Measurements from ENCODE around the gene DHX40.
"Not testable (repeated sequence)": the region's sequence is repeated elsewhere in the genome, so short reads cannot be mapped to it uniquely, and the experiment has no call there.

DHX40 gene, protein sequence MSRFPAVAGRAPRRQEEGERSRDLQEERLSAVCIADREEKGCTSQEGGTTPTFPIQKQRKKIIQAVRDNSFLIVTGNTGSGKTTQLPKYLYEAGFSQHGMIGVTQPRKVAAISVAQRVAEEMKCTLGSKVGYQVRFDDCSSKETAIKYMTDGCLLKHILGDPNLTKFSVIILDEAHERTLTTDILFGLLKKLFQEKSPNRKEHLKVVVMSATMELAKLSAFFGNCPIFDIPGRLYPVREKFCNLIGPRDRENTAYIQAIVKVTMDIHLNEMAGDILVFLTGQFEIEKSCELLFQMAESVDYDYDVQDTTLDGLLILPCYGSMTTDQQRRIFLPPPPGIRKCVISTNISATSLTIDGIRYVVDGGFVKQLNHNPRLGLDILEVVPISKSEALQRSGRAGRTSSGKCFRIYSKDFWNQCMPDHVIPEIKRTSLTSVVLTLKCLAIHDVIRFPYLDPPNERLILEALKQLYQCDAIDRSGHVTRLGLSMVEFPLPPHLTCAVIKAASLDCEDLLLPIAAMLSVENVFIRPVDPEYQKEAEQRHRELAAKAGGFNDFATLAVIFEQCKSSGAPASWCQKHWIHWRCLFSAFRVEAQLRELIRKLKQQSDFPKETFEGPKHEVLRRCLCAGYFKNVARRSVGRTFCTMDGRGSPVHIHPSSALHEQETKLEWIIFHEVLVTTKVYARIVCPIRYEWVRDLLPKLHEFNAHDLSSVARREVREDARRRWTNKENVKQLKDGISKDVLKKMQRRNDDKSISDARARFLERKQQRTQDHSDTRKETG

DNA sequence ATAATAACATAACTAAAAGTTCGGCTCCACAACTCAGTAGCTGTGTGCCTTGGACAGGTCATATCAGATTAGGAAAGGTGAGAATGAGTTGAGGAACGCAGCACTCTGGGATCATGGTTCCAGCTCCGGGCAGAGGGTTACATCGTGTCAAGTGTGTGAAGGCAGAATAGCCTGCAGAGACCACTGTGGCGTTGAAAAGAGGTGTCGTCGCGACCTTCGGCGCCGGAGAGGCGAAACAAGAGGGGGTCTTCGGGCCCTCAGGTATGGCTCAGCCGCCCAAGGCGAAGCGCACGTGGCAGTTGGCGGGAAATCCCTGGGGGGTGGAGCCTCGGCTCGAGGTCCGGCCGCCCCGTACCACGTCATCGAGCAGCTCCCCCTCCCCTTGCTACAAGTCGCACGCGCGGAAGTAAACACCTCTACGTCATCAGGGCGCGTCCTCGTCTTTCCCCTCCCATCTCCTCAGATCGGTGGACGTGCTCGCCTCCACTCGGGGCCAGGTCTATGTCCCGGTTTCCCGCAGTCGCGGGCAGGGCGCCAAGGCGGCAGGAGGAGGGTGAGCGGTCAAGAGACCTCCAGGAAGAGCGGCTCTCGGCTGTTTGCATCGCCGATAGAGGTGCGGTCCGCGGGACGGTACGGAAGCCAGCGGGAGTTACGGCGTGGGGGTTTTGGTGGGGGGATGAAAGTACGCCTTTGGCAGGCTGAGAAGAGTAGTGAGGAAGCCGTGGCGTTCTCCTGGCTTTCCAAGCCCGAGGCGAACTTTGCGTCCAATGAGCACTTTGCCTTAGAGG is at the start of gene DHX40:
DHX40 (plus strand) TSS at position 440 of the 788 bp plus-strand sequence; CDS start at position 502, 62 bp downstream.
- no peak for DNase-seq

DNA sequence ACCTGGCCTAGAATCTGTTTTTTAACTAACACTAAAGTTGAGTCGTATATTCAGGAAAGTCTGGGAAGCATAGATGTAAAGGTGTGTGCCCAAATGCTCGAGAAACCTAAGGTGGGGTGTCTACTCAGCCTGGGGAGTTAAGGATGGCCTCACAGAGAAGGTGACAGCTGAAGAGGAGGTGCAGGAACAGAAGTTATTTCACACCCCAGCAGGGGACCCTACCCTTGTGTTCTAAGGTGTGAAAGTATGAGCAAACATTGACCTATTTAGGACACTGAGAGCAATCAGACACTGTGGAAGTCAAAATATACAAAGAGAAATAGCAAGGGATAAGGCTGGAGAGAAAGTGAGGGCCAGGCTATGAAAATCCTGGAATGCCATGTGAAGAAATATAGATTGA is 49.0 kb upstream of the DHX40 start:
- no peak for DNase-seq

DNA sequence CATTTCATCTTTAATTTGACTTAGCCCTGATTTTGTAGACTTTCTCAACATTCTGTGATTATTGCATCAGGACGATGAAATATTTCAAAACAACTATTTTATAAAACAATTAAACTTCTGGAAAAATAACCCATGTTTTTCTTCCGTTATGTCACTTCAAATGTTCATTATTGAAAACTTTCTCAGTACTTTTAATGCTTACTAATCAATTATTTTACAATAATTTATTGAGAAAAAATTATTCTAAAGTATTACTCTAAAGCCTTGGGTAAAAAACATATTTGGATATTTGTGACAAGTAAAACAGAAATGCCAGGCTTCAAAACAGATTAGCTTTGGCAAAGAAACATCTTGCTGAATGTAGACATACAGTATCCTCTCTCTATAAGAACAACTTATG is 46.3 kb upstream of the DHX40 start:
- DNase-seq: no peak

DNA sequence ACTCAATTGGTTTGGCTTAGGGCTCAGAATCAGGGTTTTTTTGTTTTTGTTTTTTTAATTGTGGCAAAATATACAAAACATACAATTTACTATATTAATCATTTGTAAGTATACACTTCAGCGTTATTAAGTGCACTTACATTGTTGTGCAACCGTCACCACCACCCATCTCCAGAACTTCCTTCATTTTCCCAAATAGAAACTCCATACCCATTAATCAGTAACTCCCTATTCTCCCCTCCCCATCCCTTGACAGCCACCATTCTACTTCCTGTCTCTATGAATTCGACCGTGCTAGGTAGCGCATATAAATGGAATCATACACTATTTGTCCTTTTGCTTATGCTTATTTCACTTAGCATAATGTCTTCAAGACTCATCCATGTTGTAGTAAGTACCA is 45.2 kb upstream of the DHX40 start:
- no peak for DNase-seq

DNA sequence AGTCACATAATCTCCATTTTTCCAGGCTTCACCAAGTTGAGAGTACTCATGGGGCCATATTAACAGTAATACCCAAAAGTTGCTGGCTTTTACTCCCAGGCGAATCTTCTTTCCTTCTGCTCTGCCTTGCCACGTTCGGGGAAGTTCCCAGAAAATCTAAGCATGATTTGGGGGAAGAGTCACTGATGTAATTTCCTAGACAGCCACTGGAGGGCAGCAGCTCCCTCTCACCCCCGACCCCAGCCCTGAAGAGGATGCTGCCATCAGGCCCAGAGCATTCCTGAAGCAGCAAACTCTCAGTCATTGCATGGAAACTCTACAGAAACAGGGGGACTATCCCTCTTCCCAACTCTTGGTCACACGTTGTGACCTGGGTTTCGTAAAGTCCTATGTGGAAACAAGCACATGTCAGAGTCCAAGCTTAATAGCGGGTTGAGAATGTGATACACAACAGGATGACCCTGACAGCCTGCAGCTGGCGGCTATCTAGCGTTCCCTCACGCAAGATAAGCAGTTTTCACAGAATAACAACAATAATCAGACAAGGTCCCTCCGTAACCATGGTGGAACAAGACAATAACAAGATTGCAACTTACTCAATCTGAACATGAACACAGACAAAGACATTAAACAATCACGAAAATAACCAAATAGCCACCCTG is 43.8 kb upstream of the DHX40 start:
- no peak for DNase-seq

DNA sequence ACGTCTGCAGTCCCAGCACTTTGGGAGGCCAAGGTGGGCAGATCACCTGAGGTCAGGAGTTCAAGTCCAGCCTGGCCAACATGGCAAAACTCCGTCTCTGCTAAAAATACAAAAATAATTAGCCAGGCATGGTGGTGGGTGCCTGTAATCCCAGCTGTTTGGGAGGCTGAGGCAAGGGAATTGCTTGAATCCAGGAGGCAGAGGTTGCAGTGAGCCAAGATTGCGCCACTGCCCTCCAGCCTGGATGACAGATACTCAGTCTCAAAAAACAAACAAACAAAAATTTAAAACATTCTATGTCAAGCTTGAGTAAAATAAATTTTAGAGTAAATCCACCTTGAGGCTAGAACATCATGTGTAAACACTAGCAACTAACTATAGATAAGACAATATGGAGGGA is 40.5 kb upstream of the DHX40 start:
- DNase-seq: not testable (repeated sequence)

DNA sequence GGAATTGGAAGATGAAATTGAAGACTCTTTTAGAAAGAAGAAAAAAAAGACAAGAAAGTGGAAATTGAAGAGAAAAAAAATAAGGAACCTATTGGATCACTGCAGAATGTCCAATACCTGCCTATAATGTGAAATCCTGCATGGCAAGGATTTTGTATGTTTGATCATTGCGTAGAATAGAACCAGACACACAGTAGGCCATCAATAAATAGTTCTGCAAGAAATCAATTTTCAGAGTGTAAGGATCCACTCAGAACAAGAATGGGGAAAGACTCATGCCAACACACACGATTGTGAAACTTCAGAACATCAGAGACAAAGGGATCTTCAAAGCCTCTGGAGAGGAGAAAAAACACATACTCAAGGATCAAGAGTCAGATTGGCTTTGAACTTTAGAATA is 39.7 kb upstream of the DHX40 start:
- DNase-seq: no peak

DNA sequence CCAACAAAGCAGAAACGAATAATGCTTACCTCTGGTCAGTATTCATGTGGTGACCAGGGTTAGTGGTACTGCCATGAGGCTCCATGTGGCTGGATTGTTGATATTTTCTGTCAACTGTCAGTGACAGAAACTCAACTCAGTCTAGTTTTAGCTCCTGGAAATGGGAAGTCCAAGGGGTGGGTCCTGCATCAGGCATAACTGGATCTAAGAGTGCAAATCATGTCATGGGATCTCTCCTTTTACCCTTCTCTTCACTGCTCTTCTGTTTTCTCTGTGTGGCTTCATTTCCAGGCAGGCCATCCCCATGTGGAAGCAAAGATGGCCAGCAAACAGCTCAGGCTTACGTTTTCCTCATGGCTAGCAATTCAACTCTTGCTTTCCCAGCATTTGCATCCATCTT is 39.0 kb upstream of the DHX40 start:
- no peak for DNase-seq

DNA sequence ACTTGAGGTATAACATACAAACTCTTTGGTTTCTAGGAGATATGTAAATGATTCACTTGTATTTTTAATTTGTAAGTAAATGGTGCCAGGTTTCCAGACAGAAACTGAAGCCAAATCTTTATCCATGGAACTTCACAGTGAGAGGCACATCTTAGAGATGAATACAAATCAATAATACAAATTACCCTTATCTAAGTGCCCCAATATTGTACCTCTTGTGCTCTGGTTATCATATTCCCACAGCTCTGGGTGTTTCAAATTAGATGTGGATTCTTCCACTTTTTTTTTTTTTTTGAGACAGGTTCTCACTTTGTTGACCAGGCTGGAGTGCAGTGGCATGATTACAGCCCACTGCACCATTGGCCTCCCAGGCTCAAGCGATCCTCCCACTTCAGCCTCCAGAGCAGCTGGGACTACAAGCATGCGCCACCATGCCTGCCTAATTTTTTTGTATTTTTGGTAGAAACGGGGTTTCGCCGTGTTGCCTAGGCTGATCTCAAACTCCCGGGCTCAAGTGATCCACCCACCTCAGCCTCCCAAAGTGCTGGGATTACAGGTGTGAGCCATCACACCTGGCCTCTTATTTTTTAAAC is 38.0 kb upstream of the DHX40 start:
- DNase-seq: no peak

DNA sequence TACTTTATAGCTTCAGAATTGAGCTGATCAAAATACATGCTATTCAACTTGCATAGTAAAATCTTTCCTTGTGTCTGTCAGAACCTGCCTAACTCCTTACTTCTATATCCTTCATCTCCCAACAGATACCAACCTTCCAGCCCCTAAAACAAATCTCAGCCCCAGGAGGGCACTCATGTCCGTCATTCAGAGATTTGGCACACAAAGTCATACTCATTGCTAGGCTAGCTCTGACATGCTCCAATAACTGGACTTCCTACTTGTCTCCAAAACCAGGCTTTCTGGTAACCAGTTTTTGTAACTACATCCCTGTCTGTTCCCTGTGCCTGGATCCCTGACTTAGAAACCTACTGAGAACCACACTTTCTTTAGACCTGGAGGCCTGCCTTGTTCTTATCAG is 37.5 kb upstream of the DHX40 start:
- DNase-seq: no peak

DNA sequence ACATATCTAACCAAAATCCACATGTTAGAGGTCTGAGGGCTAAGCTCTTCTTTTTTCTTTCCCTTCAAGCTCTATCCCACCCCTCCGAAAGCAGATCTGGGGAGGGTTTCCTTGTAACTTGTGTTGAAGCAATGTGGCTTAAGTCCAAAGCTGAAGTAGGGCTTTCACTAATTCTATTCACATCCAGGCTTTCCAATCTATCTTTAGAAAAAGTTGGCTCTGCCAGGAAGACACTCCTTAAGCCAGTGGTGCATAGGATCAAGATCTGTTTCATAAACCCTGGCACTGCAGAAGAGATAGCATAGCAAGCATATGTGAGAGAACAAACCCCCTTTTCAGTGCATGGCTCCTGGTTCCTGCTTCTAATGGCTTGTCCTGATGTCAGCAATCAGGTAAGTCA is 34.9 kb upstream of the DHX40 start:
- no peak for DNase-seq

DNA sequence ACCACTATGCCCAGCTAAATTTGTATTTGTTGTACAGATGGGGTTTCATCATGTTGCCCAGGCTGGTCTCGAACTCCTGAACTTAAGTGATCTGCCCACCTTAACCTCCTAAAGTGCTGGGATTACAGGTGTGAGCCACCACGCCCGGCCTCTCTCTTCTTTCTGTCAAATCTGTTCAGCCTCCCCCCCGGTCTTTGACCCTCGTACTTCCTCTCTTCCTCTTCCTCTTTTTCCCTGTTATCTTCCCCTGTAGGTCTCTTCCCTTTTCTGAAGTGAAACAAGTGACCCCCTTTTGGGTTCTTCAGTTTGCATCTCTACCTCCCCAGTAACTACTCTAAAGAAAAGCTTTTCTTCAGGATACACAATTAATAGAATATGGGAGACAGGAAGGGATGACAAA is 31.7 kb upstream of the DHX40 start:
- no peak for DNase-seq

DNA sequence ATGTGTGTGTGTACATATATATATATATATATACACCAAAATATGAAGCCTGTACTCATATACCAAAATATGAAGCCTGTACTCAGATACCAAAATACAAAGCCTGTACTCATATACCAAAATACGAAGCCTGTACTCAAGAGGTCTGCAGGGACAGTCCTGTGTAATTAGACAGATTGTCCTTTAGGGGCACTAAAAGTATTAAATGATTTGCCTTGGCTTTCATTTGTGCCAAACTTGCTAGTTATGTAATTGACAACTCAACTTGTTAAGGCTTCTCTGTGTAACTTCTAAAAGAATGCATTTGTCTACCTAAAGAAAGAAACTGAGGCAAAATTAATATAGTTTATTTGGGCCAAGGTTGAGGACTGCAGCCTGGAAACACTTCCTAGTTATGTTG is 30.8 kb upstream of the DHX40 start:
- DNase-seq: no peak

DNA sequence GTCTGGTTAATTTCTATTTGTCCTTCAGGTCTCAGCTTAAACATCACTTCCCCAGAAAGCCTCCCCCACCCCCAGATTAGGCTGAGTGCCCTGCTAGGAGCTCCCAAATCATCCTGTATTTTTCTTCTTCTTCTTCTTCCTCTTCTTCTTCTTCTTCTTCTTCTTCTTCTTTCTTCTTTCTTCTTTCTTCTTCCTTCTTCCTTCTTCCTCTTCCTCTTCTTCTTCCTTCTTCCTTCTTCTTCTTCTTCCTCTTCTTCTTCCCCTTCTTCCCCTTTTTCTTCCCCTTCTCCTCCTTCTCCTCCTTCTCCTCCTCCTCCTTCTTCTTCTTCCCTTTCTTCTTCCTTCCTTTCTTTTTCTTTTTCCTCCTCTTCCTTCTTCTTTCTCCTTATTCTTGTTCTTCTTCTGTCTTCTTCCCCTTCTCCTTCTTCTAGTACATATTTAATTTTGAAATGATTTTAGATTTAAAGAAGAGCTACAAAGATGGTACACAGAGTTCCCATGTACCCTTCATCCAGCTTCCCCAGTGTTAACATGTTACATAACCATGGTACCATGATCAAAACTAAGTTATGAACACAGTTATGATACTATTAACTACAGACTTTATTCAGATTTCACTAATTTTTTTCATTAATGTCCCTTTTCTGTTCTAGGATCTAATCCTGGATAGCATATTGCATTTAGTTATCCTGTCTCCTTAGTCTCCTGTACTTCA is 27.1 kb upstream of the DHX40 start:
- no peak for DNase-seq

DNA sequence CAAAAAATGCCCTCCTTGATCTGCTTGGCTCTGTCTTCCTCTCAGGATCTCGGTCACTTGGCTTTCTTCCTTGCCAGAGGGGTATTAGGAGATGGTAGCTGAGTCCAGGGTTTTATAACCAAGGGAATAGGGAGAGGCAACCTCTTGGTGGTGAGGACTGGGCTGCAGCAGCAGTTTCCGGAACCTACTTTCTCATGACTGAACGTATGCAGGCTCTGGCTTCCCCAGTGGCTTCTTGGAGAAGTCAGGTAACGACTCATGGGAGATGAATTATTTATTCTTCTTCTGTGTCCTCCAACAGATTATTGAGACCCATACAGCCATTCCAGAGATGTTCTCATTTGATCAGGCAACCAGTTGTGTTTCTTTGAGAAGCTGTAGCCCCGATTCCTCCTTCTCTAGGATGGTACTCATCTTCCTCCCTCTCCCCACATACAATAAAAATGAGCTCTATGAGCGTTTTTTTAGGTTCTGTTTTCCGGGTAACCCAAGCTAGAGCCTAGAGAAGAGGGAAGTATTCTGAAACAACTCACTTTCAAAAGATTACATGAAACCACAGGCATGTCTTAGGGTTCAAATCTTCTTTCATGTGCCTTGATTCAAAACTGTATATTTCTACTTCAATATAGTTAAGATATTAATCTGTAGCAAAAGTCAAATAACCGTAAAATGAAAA is 22.3 kb upstream of the DHX40 start:
- no peak for DNase-seq

DNA sequence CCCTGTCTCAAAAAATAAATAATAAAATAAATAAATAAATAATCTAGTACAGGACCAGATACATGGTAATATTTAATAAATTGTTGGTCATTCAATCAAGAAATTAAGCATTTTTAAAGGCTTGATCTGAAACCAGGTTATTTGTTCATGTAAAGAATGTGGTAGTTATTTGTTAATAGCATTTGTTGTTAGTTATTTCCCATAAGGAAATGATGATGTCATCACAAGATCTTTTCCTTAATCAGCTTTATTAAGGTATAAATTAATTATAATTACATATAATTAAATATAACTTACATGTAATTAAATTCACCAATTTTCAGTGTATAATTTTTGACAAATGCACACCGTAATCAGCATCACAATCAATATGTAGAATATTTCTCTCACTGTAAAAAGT is 19.5 kb upstream of the DHX40 start:
- DNase-seq: no peak

DNA sequence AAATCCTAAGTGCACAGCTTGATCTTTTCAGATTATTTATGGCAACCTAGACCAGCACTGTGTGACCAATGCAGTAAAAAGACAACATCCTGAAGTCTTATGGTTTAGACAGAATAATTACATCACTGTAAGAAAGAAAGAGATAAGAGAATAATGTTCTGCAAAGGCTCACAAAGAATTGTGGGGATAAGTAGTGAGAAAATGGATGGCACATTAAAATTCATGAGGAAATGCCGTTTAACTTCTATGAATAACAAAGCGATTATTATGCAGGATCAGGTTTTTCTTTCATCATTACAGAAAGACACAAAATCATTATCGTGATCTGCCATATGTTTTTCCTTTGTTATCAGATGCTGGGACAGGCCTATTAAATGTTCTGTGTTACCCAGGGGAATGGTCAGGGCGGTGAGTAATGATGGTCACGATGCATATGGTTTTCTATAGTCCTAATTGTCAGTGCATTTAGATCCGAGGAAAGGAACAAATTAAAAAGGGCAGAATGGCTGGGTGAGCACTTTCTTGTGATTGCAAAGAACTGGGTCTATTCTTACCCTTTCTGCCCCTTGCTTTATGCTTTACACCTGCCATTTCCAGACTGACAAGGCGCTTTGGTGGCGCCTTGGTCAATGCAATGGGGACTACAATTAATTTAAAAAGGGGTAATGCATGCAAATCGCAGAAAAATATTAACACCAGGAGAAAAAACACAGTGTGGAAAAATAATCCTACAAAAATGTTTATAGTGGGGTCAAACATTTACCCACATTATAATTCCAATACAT is 18.1 kb upstream of the DHX40 start:
- DNase-seq: no peak

DNA sequence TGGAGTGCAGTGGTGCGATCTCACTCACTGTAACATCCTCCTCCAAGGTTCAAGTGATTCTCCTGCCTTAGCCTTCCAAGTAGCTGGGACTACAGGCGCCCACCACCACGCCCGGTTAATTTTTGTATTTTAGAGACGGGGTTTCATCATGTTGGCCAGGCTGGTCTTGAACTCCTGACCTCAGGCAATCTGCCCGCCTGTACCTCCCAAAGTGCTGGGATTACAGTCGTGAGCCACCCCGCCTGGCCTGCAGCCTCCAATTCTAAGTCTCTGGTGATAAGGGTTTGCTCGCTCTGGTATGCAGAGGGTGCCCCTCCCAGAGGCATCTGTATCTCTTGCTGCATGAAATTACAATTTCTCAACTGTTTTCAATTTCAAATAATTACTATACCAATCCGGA is 16.4 kb upstream of the DHX40 start:
- DNase-seq: not testable (repeated sequence)

DNA sequence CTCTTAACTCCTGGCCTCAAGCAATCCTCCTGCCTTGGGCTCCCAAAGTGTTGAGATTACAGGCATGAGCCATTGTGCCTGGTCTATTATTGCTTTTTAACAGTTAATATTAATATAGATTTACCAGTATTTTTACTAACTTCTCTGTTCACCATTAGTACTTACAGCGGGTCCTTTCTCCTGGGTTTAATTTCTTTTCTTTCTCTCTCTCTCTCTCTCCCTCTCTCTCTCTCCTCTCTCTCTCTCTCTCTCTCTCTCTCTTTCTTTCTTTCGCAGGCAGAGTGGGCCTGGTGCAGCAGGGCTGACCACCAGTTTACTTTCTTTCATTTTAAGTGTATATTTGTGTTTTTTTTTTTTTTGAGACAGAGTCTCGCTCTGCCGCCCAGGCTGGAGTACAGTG is 14.7 kb upstream of the DHX40 start:
- DNase-seq: no peak

DNA sequence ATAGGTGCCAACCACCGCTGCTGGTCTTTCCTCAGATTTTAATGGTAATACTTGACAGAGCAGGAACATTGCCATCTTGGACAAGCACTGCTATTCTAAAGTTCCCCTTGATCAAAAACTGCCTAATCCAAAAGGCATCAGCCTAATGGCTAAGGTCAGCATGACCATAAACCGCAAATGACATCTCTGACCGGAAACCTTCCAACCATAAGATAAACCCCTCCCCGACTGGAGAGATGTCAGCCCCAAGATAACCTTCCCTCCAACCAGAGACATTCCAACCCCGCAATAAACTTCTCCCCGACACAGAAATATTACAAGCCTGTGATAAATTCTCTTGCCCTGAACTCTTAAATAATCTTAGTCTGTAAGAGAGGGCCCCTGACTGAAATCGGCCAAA is 7.4 kb upstream of the DHX40 start:
- no peak for DNase-seq

DNA sequence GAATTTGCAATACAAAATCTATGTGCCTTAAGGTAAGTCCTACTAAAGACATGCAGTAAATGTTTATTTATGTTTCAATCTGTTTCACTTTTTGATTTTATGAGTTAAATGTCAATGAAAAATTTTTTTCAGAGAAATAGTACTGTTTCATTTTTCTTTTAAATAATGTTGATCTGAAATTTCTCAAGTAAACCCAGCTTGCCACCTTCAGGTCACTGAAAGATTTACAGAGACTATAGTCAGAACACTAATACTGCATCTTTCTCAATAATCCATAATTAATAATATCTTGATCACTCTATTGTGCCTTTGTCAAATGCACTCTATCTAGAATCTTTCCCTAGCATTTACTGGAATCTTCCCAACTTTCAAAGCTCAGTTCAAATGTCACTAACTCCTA is 6.5 kb upstream of the DHX40 start:
- DNase-seq: no peak

Measured in cortex of kidney (tissue), 1 donor.